Gastroesophageal sphincter (tissue), 3 donors: Measurements from ENCODE around the gene HS6ST2.

Source experiments
- POLR2A ChIP-seq, 2 donors: fragments of 450-650 bp; IDR thresholded peaks; one replicate each; pipeline ENCODE4 v1.6.1; 2017; ENCODE audit warnings: antibody characterized with exemption in 2 of 2, mild to moderate bottlenecking in 2 of 2, moderate library complexity in 1 of 2
- TF ChIP-seq, protein P1 (sequence below), 4 experiments: fragments of 200-600 bp in 2 of 4; fragments of 450-650 bp in 2 of 4; sonication (generic) in 1 of 4; IDR thresholded peaks; one replicate each; pipeline ENCODE4 v1.5.1; 2017 to 2019; ENCODE audit warnings: antibody characterized with exemption in 4 of 4, mild to moderate bottlenecking in 2 of 4, moderate library complexity in 2 of 4

DNA sequence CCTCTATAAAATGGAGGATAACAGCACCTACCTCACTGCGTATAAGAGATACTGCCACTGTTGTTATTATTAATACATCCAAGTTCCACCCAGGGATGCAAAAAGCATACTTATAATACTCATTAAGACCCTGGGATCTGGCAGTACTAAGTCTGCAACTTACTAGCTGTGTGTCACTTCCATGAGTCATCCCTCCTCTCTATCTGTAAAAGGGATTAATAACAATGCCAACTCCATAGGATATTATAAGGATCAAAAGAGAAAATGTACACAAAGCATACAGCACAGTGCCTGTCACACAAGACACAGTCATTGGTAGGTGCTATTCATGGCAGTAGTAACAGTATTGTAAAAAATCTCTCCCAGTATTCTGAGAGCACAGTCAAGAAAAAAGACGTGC lies 216.7 kb downstream of the HS6ST2 start:
- TF ChIP-seq, protein P1, sequence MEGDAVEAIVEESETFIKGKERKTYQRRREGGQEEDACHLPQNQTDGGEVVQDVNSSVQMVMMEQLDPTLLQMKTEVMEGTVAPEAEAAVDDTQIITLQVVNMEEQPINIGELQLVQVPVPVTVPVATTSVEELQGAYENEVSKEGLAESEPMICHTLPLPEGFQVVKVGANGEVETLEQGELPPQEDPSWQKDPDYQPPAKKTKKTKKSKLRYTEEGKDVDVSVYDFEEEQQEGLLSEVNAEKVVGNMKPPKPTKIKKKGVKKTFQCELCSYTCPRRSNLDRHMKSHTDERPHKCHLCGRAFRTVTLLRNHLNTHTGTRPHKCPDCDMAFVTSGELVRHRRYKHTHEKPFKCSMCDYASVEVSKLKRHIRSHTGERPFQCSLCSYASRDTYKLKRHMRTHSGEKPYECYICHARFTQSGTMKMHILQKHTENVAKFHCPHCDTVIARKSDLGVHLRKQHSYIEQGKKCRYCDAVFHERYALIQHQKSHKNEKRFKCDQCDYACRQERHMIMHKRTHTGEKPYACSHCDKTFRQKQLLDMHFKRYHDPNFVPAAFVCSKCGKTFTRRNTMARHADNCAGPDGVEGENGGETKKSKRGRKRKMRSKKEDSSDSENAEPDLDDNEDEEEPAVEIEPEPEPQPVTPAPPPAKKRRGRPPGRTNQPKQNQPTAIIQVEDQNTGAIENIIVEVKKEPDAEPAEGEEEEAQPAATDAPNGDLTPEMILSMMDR (IDR thresholded peaks at IDR 0.05): no peak
- no peak for TF ChIP-seq POLR2A (IDR thresholded peaks at IDR 0.05)
